K562 (cell line): ENCODE data around the gene IFT25. TPM values are rescaled to one million over a fixed set of nuclear protein-coding genes. Genes with fewer than 3 reads are reported as not detected.

ENCODE experiments used
- ATAC-seq: fragments of 200-7000 bp; cut with Tn5 transposase; 3 replicates; pipeline ENCODE4 v1.9.1; 2020; ENCODE audit warnings: moderate library complexity
- BruUV-seq: library from RNA; stranded (reverse); fragments of 400-500 nt; replicated peaks from 2 replicates; lab custom pipeline; 2021; lab: Mats Ljungman, UMichigan
- CTCF ChIA-PET: fragments of 300-600 bp; formaldehyde crosslinking; extraction: SDS; loops from one replicate; lab custom pipeline; 2021; ENCODE audit warnings: low intra/inter-chr PET ratio; lab: Yijun Ruan, JAX
- POLR2A ChIA-PET: fragments of 300-600, 350-650 bp; sonication (Branson Sonifier 250); formaldehyde crosslinking; extraction: SDS; loops from one replicate; lab custom pipeline; 2021; ENCODE audit warnings: antibody characterized with exemption, inconsistent platforms; lab: Yijun Ruan, JAX
- DNase-seq, 4 experiments: peaks; one replicate each; pipeline versions ENCODE4 v3.0.0 to v3.0.0-alpha.2; 2011 to 2018; ENCODE audit warnings: low spot score in 3 of 4, mixed read lengths in 3 of 4; ENCODE audit errors: extremely low read depth in 1 of 4
- FAIRE-seq: peaks from 2 replicates; lab custom pipeline; 2011; peaks lifted over from hg19 to GRCh38; lab: Jason Lieb, UNC
- H2AFZ ChIP-seq: 2 replicates; pipeline ENCODE4 v1.6.0; 2011; ENCODE audit warnings: low read depth, low read length, control low read depth, inconsistent platforms
- H3K27ac ChIP-seq: fragments of 200-600 bp; 3 replicates; pipeline ENCODE4 v1.8.0; 2011; ENCODE audit warnings: low read depth, mild to moderate bottlenecking, control low read depth, inconsistent platforms, low read length, moderate library complexity, mixed read lengths; ENCODE audit errors: extremely low read depth
- H3K27me3 ChIP-seq, 2 experiments: fragments of 300-600 bp in 1 of 2; 2 replicates in 1 of 2; 3 replicates in 1 of 2; pipeline versions ENCODE4 v1.6.0 to v1.8.0; 2011; ENCODE audit warnings: inconsistent platforms in 2 of 2, low read length in 2 of 2, mild to moderate bottlenecking in 1 of 2, mixed read lengths in 1 of 2, moderate library complexity in 1 of 2; ENCODE audit not compliant: control insufficient read depth in 2 of 2, insufficient read depth in 2 of 2
- H3K36me3 ChIP-seq: fragments of 300-600 bp; 3 replicates; pipeline ENCODE4 v1.8.0; 2011; ENCODE audit warnings: mild to moderate bottlenecking, low read length, inconsistent platforms; ENCODE audit not compliant: control insufficient read depth, insufficient read depth
- H3K4me1 ChIP-seq, 2 experiments: fragments of 200-600 bp in 1 of 2; replicated peaks in 1 of 2; 2 replicates in 1 of 2; 3 replicates in 1 of 2; pipeline versions ENCODE4 v1.5.1 to v1.8.0; 2011; ENCODE audit warnings: inconsistent platforms in 2 of 2, low read length in 2 of 2, mild to moderate bottlenecking in 1 of 2, mixed read lengths in 1 of 2, moderate library complexity in 1 of 2; ENCODE audit not compliant: control insufficient read depth in 2 of 2, insufficient read depth in 2 of 2
- H3K4me2 ChIP-seq: 2 replicates; pipeline ENCODE4 v1.6.1; 2011; ENCODE audit warnings: low read length, control low read depth, inconsistent platforms, mixed read lengths; ENCODE audit not compliant: insufficient read depth
- H3K4me3 ChIP-seq: fragments of 200-600 bp; sonication (generic), shearing (Covaris generic); 2 replicates; pipeline ENCODE4 v1.5.1; 2016; ENCODE audit warnings: control low read depth, inconsistent platforms
- H3K79me2 ChIP-seq: fragments of 200-600 bp; 3 replicates; pipeline ENCODE4 v1.8.0; 2011; ENCODE audit warnings: low read length, inconsistent platforms; ENCODE audit not compliant: control insufficient read depth, insufficient read depth
- H3K9ac ChIP-seq, 2 experiments: 2 replicates each; pipeline versions ENCODE4 v1.6.0 to v1.6.1; 2011; ENCODE audit warnings: low read depth in 2 of 2, low read length in 2 of 2, control low read depth in 1 of 2, inconsistent platforms in 1 of 2, mild to moderate bottlenecking in 1 of 2, mixed read lengths in 1 of 2; ENCODE audit not compliant: insufficient read depth in 1 of 2
- H3K9me1 ChIP-seq: one replicate; pipeline ENCODE4 v1.6.0; 2011; ENCODE audit warnings: inconsistent platforms, mild to moderate bottlenecking, low read length, moderate library complexity; ENCODE audit not compliant: control insufficient read depth, insufficient read depth
- H3K9me3 ChIP-seq: replicated peaks from 2 replicates; pipeline ENCODE4 v1.5.1; 2011; ENCODE audit warnings: low read depth, low read length, inconsistent platforms; ENCODE audit not compliant: control insufficient read depth, insufficient read depth
- H4K20me1 ChIP-seq: replicated peaks from 2 replicates; pipeline ENCODE4 v1.6.1; 2011; ENCODE audit warnings: low read length, inconsistent platforms, mixed read lengths; ENCODE audit not compliant: control insufficient read depth, insufficient read depth
- ARID4B ChIP-seq: sonication (generic); formaldehyde crosslinking; IDR thresholded peaks from 2 replicates; pipeline ENCODE4 v1.8.0; 2022; ENCODE audit warnings: mild to moderate bottlenecking, missing genetic modification reagents
- ETS2 ChIP-seq: IDR thresholded peaks from 2 replicates; pipeline ENCODE4 v1.6.1; 2016; ENCODE audit warnings: borderline replicate concordance, missing genetic modification characterization, mild to moderate bottlenecking, moderate library complexity, missing compliant biosample characterization; ENCODE audit not compliant: poor library complexity, severe bottlenecking
- KDM1A ChIP-seq, 2 experiments: fragments of 450-650 bp; IDR thresholded peaks; 2 replicates each; pipeline ENCODE4 v1.6.1; 2016; ENCODE audit warnings: mild to moderate bottlenecking in 2 of 2
- POLR3A ChIP-seq: IDR thresholded peaks from 2 replicates; pipeline ENCODE4 v1.6.1; 2011; ENCODE audit warnings: borderline replicate concordance, mild to moderate bottlenecking, moderate library complexity; ENCODE audit not compliant: insufficient read length, insufficient read depth; ENCODE audit errors: extremely low read depth
- PTRF ChIP-seq: fragments of 450-650 bp; IDR thresholded peaks from 2 replicates; pipeline ENCODE4 v1.6.1; 2016; ENCODE audit warnings: mild to moderate bottlenecking, missing genetic modification characterization, missing compliant biosample characterization
- ZNF212 ChIP-seq: fragments of 450-650 bp; formaldehyde crosslinking; IDR thresholded peaks from 2 replicates; pipeline ENCODE4 v1.4.0; 2020; ENCODE audit warnings: mild to moderate bottlenecking
- ZNF511 ChIP-seq: sonication (generic); formaldehyde crosslinking; IDR thresholded peaks from 2 replicates; pipeline ENCODE4 v1.8.0; 2022; ENCODE audit warnings: mild to moderate bottlenecking, missing genetic modification reagents
- WGBS: fragments of 100-300 bp; shearing (Covaris generic); methylation state at CpG from one replicate; pipeline ENCODE4 v1.1.6; 2016; ENCODE audit warnings: low coverage, mixed read lengths; ENCODE audit not compliant: insufficient coverage; ENCODE audit errors: missing lambda C conversion rate; 5-methylcytosine and 5-hydroxymethylcytosine counted together
- in situ Hi-C: fragments of 300-500 bp; cut with MboI; formaldehyde crosslinking; loops from 4 replicates; pipeline ENCODE4 v1.15.0; 2018; ENCODE audit warnings: inconsistent platforms, mixed read lengths
- intact Hi-C: fragments of 100-400 bp; cut with micrococcal nuclease; formaldehyde crosslinking; loops from 2 replicates; pipeline ENCODE4 v1.14.2; 2022
- polyA plus RNA-seq, 8 experiments: library from polyadenylated mRNA; depleted of rRNA in 4 of 8; stranded (reverse) in 5 of 8; unstranded in 3 of 8; fragments of >200 nt; fragmentation: Nextera tagmentation in 2 of 8; fragmentation: Illumina TruSeq in 1 of 8; extraction: Ambion mirVana in 2 of 8; extraction: Trizol in 1 of 8; gene quantifications; 2 replicates each; pipeline versions ENCODE4 v1.2.1 to v1.2.3, GENCODE V29; 2011 to 2014; ENCODE audit warnings: inconsistent platforms in 1 of 8, missing spikeins in 1 of 8
- total RNA-seq, 7 experiments: library from RNA; depleted of rRNA in 6 of 7; stranded (reverse); fragments of >200 nt in 6 of 7; fragmentation: Illumina TruSeq in 2 of 7; extraction: Trizol in 2 of 7; gene quantifications; 2 replicates each; pipeline versions ENCODE4 v1.2.1 to v1.2.3, GENCODE V29; 2011 to 2021; ENCODE audit warnings: low replicate concordance in 1 of 7

IFT25 gene
- total and polyA plus RNA-seq, 9 of the 15 experiments (the other 6 are each of a cell fraction or from before 2014, with no cell fraction given) = 93.6 to 209 (median 167) TPM

- Histone ChIP-seq H3K4me2 (no peak overlapping the region), H2AFZ (no peak overlapping the region), H3K27ac (no peak overlapping the region), H3K36me3 (peaks cover 18% of the 10 kb centered on the region; the same call in 1 of the 3 replicates), H3K9me1 (peaks cover 6% of the 10 kb centered on the region), H3K4me3 (no peak overlapping the region), H4K20me1 (0 out of 2 replicates have a peak, but pooled peaks cover 4% of the 10 kb centered on the region), H3K4me1 (no peaks in the 10 kb centered on the region; a peak in 1 of 5 replicates), H3K9me3 (no peaks in the 10 kb centered on the region), H3K27me3 (no peaks in the 10 kb centered on the region), H3K79me2 (no peaks in the 10 kb centered on the region), H3K9ac (no peak overlapping the region)
- CTCF ChIA-PET = no interaction called here
- POLR2A ChIA-PET = interaction anchor here (0.6 to 2.1 kb wide), 6 partner anchors 9 to 30 kb away, joined by 3 to 11 read pairs (median 4); partner anchors contain the start of gene DIO1
- no peak for ATAC-seq
- in situ Hi-C loops (no loop called here), intact Hi-C loops (no loop called here)
- no peak for TF ChIP-seq POLR3A
- peak; percentile 41 to 44; a peak in 1 of 4 replicates for TF ChIP-seq KDM1A (IDR thresholded peaks at IDR 0.05)
- FAIRE-seq = no peak
- no peak for DNase-seq
- BruUV-seq = no TSS peak
- WGBS = 41% methylated on average over 3 of the region's 3 CpGs
Observed at GRCh38 chr1:53909946-53910345, 35.6 kb downstream of the IFT25 start.

DNA sequence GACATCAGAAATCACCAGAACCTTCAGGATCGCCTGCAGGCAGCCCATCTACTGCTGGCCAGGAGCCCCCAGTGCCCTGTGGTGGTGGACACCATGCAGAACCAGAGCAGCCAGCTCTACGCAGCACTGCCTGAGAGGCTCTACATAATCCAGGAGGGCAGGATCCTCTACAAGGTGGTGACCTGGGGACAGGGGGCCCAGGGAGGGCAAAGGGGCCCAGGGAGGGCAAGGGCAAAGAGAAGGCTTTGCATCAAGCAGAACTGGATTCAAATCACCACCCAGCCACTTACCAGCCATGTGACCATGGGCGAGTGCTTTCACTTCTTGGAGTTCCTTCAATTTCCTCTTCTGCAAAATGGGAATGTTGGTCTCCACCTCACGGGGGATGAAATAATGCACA is 39.4 kb downstream of the IFT25 start:
- BruUV-seq = no TSS peak
- intact Hi-C loops (no loop called here), in situ Hi-C loops (no loop called here)
- H3K4me1 ChIP-seq = no peaks in the 10 kb centered on the region
- no peaks in the 10 kb centered on the region for H3K9me3 ChIP-seq
- no peaks in the 10 kb centered on the region for H3K9me1 ChIP-seq
- H3K79me2 ChIP-seq = no peaks in the 10 kb centered on the region
- H3K36me3 ChIP-seq = no peaks in the 10 kb centered on the region
- H3K4me3 ChIP-seq = no peak overlapping the region
- no peak for TF ChIP-seq ETS2 (tag)
- no peak for TF ChIP-seq ZNF212 (CRISPR knock-in tag)
- no peak for TF ChIP-seq PTRF
- no peak for TF ChIP-seq ARID4B (CRISPR knock-in tag)
- TF ChIP-seq ZNF511 (CRISPR knock-in tag) = no peak
- FAIRE-seq = no peak
- no peak for DNase-seq
- H3K27ac ChIP-seq = no peak overlapping the region
- 0 out of 2 replicates have a peak, but pooled peaks cover 4% of the 10 kb centered on the region for H4K20me1 ChIP-seq
- ChIA-PET POLR2A (no interaction called here), CTCF (no interaction called here)
- no peak overlapping the region for H2AFZ ChIP-seq
- no peaks in the 10 kb centered on the region for H3K27me3 ChIP-seq
- 0 out of 4 replicates have a peak overlapping the region, but pooled peaks of 1 of the 2 experiments have one; percentile 16 for H3K9ac ChIP-seq
- H3K4me2 ChIP-seq = no peak overlapping the region
- WGBS = 54% methylated on average over 4 of the region's 4 CpGs
- no peak for ATAC-seq
